Measurements from ENCODE around the gene TLCD4. TPM values are rescaled to one million over a fixed set of nuclear protein-coding genes. Genes with fewer than 3 reads are reported as not detected.

The TLCD4 gene
- total RNA-seq, 2 donors from 2014 or later = 10.2 to 15.6 TPM

DNA sequence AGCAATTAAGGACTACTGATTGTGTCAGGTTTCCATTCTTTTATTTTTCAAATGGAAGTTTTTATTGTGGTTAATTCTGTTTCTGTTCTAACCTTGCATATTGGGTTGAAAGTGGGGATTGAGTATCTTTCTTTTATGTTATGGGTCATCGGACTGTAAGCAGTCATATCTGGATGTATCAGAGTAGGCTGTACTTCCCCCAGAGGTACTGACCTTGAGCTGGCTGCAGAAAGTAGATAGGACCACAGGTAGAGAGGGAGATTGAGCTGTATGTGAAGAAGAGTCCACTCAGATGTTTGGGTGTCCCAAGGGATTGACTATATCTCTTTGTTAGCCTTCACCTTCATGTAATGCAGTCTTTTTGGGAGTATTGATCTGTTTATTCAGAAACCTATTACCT is 23.9 kb upstream of the TLCD4 start:
- ATAC-seq (no peak), DNase-seq (no peak)
- TF ChIP-seq, protein P1, sequence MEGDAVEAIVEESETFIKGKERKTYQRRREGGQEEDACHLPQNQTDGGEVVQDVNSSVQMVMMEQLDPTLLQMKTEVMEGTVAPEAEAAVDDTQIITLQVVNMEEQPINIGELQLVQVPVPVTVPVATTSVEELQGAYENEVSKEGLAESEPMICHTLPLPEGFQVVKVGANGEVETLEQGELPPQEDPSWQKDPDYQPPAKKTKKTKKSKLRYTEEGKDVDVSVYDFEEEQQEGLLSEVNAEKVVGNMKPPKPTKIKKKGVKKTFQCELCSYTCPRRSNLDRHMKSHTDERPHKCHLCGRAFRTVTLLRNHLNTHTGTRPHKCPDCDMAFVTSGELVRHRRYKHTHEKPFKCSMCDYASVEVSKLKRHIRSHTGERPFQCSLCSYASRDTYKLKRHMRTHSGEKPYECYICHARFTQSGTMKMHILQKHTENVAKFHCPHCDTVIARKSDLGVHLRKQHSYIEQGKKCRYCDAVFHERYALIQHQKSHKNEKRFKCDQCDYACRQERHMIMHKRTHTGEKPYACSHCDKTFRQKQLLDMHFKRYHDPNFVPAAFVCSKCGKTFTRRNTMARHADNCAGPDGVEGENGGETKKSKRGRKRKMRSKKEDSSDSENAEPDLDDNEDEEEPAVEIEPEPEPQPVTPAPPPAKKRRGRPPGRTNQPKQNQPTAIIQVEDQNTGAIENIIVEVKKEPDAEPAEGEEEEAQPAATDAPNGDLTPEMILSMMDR (IDR thresholded peaks at IDR 0.05) = no peak
- TF ChIP-seq POLR2A (IDR thresholded peaks at IDR 0.05) = no peak
- no peaks in the 10 kb centered on the region for H3K9me3 ChIP-seq
- no peaks in the 10 kb centered on the region for H3K27me3 ChIP-seq
- H3K4me3 ChIP-seq = no peak overlapping the region
- H3K4me1 ChIP-seq = no peaks in the 10 kb centered on the region
- WGBS, 2 donors = 7 to 67% methylated on average over 1 of the region's 1 CpG
- H3K36me3 ChIP-seq (replicated peaks in 1 of 2; ENCODE audit: insufficient read depth in 1 of 2, low read depth in 2 of 2) = no peaks in the 10 kb centered on the region
- no peak overlapping the region for H3K27ac ChIP-seq
- intact Hi-C loops (cut with DNase I) = no loop called here

DNA sequence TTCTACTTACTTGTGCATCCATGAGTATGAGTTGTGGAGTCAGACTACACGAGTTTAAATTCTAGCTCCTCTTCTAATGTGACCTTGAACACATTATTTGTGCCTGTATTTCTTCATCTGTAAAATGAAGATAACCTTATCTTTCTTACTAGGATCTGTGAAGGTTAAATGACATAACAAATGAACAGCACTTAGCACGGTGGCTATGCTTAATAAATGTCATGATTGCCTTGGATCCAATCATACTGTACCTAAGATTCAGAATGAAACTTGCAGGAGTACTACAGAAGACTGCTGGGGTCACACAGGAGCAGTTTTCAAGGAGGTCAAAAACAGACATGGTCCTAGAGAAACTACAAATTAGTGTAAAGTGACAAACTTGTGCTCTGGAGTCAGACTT is 22.2 kb upstream of the TLCD4 start:
- no peak for DNase-seq
- intact Hi-C loops (cut with DNase I) = no loop called here
- no peaks in the 10 kb centered on the region for H3K27me3 ChIP-seq
- no peak overlapping the region for H3K27ac ChIP-seq
- H3K9me3 ChIP-seq = no peaks in the 10 kb centered on the region
- TF ChIP-seq POLR2A (IDR thresholded peaks at IDR 0.05) = no peak
- TF ChIP-seq, protein P1 (IDR thresholded peaks at IDR 0.05) = no peak
- ATAC-seq = no peak
- no peak overlapping the region for H3K4me3 ChIP-seq
- no peaks in the 10 kb centered on the region for H3K36me3 ChIP-seq (replicated peaks in 1 of 2; ENCODE audit: insufficient read depth in 1 of 2, low read depth in 2 of 2)
- WGBS, 2 donors = 4 to 13% methylated on average over 2 of the region's 2 CpGs
- no peaks in the 10 kb centered on the region for H3K4me1 ChIP-seq

DNA sequence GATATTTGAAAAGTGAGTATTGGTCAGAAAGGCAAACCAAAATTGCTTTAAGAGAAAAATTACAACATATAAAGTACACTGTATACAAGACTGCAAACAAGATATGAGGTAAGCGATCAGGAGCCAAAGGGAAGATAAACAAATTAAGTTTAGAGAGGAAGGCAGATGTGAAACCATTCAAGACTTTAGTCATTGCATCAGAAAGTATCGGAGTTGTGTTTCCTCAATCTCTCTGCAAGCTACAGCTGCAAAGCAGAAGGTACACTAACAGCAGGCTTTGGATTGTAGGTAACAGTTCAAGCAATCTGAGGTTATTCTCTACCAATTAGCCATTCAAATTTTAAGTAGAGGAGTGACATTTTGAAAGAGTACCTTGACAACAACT is 21.3 kb upstream of the TLCD4 start:
- no peak overlapping the region for H3K27ac ChIP-seq
- no peaks in the 10 kb centered on the region for H3K27me3 ChIP-seq
- intact Hi-C loops (cut with DNase I) = no loop called here
- ATAC-seq = no peak
- H3K9me3 ChIP-seq = no peaks in the 10 kb centered on the region
- H3K4me3 ChIP-seq = no peak overlapping the region
- 36 to 53% methylated on average over 2 of the region's 2 CpGs for WGBS, 2 donors
- TF ChIP-seq POLR2A (IDR thresholded peaks at IDR 0.05) = no peak
- TF ChIP-seq, protein P1 (IDR thresholded peaks at IDR 0.05) = no peak
- H3K4me1 ChIP-seq = no peaks in the 10 kb centered on the region
- DNase-seq = no peak
- H3K36me3 ChIP-seq (replicated peaks in 1 of 2; ENCODE audit: insufficient read depth in 1 of 2, low read depth in 2 of 2) = no peaks in the 10 kb centered on the region

DNA sequence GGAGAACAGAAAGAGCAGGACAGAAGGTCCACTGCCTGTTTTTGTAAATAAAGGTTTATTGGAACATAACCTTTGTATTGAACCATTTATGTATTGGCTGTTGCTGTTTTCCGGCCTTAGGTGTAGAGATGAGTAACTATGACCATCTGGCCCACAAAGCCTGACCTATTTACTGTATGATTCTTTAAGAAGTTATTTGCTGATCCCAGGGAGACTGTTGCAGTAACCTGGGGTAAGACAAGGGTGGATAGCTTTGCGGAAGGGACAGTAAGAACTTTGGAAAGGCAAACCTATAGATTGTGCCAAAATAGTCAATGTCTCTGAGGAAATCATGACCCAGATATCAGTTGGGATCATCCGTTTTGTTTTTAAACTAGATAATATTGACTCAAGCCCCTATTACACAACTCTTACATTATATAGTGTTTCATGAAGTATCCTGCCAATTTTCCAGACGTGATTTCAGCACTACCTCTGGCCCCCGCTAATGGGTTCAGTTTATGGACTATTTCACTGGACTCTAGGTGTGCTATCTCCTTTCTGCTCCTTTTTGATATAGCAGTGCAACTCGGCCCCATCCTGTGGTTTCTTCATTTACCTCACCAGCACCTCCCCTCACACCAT is 20.8 kb upstream of the TLCD4 start:
- TF ChIP-seq, protein P1 (IDR thresholded peaks at IDR 0.05) = no peak
- TF ChIP-seq POLR2A (IDR thresholded peaks at IDR 0.05) = no peak
- Histone ChIP-seq H3K4me1 (no peaks in the 10 kb centered on the region), H3K36me3 (replicated peaks in 1 of 2; ENCODE audit: insufficient read depth in 1 of 2, low read depth in 2 of 2) (no peaks in the 10 kb centered on the region), H3K27ac (no peak overlapping the region), H3K27me3 (no peaks in the 10 kb centered on the region), H3K9me3 (no peaks in the 10 kb centered on the region), H3K4me3 (no peak overlapping the region)
- DNase-seq (no peak), ATAC-seq (no peak)
- 78 to 84% methylated on average over 6 of the region's 6 CpGs for WGBS, 2 donors
- intact Hi-C loops (cut with DNase I) = no loop called here

DNA sequence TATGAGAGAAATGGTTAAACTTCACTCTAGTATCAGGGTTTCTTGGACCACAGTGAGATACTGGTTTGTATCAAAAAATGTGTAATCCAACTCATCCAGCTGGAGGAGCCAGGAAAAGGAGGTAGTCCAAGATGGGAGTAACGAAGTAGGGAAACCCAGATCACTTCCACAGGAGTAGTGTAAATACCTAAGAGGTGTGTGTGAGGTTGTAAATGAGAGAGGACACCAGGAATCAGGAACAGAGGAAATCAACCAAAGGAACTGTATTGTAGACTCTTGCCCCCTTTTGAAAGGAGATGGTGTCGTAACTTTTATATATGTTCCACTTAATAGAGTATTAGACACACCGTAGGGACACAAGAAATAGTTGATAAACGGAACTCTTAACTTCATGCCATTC is 19.7 kb upstream of the TLCD4 start:
- 86 to 89% methylated on average over 4 of the region's 4 CpGs for WGBS, 2 donors
- H3K27ac ChIP-seq = no peak overlapping the region
- H3K36me3 ChIP-seq (replicated peaks in 1 of 2; ENCODE audit: insufficient read depth in 1 of 2, low read depth in 2 of 2) = no peaks in the 10 kb centered on the region
- H3K4me1 ChIP-seq = no peaks in the 10 kb centered on the region
- no peaks in the 10 kb centered on the region for H3K27me3 ChIP-seq
- no peak for ATAC-seq
- TF ChIP-seq, protein P1 (IDR thresholded peaks at IDR 0.05) = no peak
- no peak for TF ChIP-seq POLR2A (IDR thresholded peaks at IDR 0.05)
- no peak overlapping the region for H3K4me3 ChIP-seq
- H3K9me3 ChIP-seq = no peaks in the 10 kb centered on the region
- intact Hi-C loops (cut with DNase I) = no loop called here
- no peak for DNase-seq
